Heart left ventricle (tissue), 16 donors: ENCODE results near the gene SLC51A. TPM values are rescaled to one million over a fixed set of nuclear protein-coding genes. Genes with fewer than 3 reads are reported as not detected.

Experiments
- ATAC-seq, 4 donors: fragments of 200-7000 bp; cut with Tn5 transposase; one replicate each; pipeline ENCODE4 v1.9.1; 2020 to 2022; ENCODE audit warnings: moderate library complexity in 4 of 4, mild to moderate bottlenecking in 3 of 4, moderate number of reproducible peaks in 1 of 4
- DNase-seq, 5 donors: peaks; one replicate each; pipeline ENCODE4 v3.0.0-alpha.2; 2020
- H3K27ac ChIP-seq, 12 donors: fragments of 200-600 bp; sonication (generic) in 4 of 12; one replicate each; pipeline versions ENCODE4 v1.5.0 to v1.8.0; 2016 to 2022; ENCODE audit warnings: mild to moderate bottlenecking in 2 of 12
- H3K27me3 ChIP-seq, 9 donors: fragments of 200-600 bp; sonication (generic) in 2 of 9; one replicate each; pipeline versions ENCODE4 v1.5.1 to v1.8.0; 2016 to 2022; ENCODE audit warnings: mild to moderate bottlenecking in 3 of 9
- H3K36me3 ChIP-seq, 9 donors: fragments of 200-600 bp; sonication (generic) in 2 of 9; one replicate each; pipeline versions ENCODE4 v1.5.0 to v1.8.0; 2018 to 2022; ENCODE audit warnings: mild to moderate bottlenecking in 2 of 9
- H3K4me1 ChIP-seq, 12 donors: fragments of 200-600 bp; sonication (generic) in 4 of 12; one replicate each; pipeline versions ENCODE4 v1.5.0 to v1.8.0; 2016 to 2022; ENCODE audit warnings: mild to moderate bottlenecking in 3 of 12
- H3K4me3 ChIP-seq, 12 donors: fragments of 200-600 bp; sonication (generic) in 4 of 12; one replicate each; pipeline versions ENCODE4 v1.5.0 to v1.8.0; 2017 to 2022; ENCODE audit warnings: mild to moderate bottlenecking in 9 of 12, moderate library complexity in 4 of 12
- H3K9me3 ChIP-seq, 12 donors: fragments of 200-600 bp; sonication (generic) in 4 of 12; one replicate each; pipeline versions ENCODE4 v1.5.0 to v1.8.0; 2016 to 2022; ENCODE audit warnings: mild to moderate bottlenecking in 1 of 12
- CTCF ChIP-seq, 12 donors: fragments of 200-600 bp; sonication (generic) in 4 of 12; IDR thresholded peaks; one replicate each; pipeline versions ENCODE4 v1.5.0 to v1.8.0; 2018 to 2022; ENCODE audit warnings: antibody characterized with exemption in 12 of 12, mild to moderate bottlenecking in 5 of 12
- POLR2A ChIP-seq, 2 donors: fragments of 450-650 bp; IDR thresholded peaks; one replicate each; pipeline ENCODE4 v1.6.1; 2017; ENCODE audit warnings: antibody characterized with exemption in 2 of 2, mild to moderate bottlenecking in 2 of 2, moderate library complexity in 2 of 2
- WGBS, 4 donors: extraction: QIAGEN DNeasy Blood & Tissue Kit in 2 of 4; methylation state at CpG; one replicate each; pipeline versions ENCODE4 v1.1.5 to v1.1.7; 2013 to 2018; 5-methylcytosine and 5-hydroxymethylcytosine counted together
- intact Hi-C, 10 donors: fragments of 100-400 bp; cut with DNase I; formaldehyde crosslinking; loops; one replicate each; pipeline versions ENCODE4 v1.11.1 to v1.14.2; 2022
- polyA plus RNA-seq, 2 donors: library from polyadenylated mRNA; stranded (reverse); fragments of 200-250 nt; gene quantifications; one replicate each; pipeline ENCODE4 v1.2.3, GENCODE V29; 2013
- total RNA-seq, 9 donors: library from RNA; depleted of rRNA in 2 of 9; stranded (reverse); fragments of >200 nt in 2 of 9; fragmentation: NEBNext Ultra II Directional in 3 of 9; extraction: Animal tissue kit (Norgen Biotek cat#: 25700) in 3 of 9; gene quantifications; one replicate each; pipeline versions ENCODE4 v1.1.0 to v1.2.4, GENCODE V29; 2016 to 2023
- donor health status: ischemic (EF 13 %, LVEDD 7.1; RV severe dilation, severe dysfunction).
- donor health status: healthy with polysubstance abuse.
- donor health status: DM: no; HTN: yes; CAD: no.
- donor health status: DM: no; HTN: no; CAD: no.
- donor health status: ischemic (EF 25% LVEDD 6.9; RV normal size, moderate dysfunction).
- donor health status: ischemic (EF 25% LVEDD 5.7; RV mildly dilated, moderate dysfunction).
- donor health status: healthy.
- donor health status: DM: yes; HTN: yes; CAD: no.
- donor health status: ischemic (EF 35%, LVEDD 5.7; RV mildly dilated, moderate dysfunction).
- donor health status: nonischemic (EF 11% LVEDD 7.7; RV severe dilation, severe dysfunction).
- donor health status: DM: yes; HTN: yes; CAD: no.
- donor health status: PGD.
- donor health status: ischemic (EF 29% LVEDD 5.4; RV normal size, mild dysfunction).
- donor health status: nonischemic (EF 23%, LVEDD 6.1; RV moderate dilation, normal function).

Gene SLC51A
- total and polyA plus RNA-seq, 11 donors = 0.18 to 1.9 (median 0.78) TPM; not detected in 7

GRCh38 chr3:196263819-196264218 lies 47.5 kb downstream of the SLC51A start:
- 95 to 97% (median 96%) methylated on average over 7 of the region's 7 CpGs for WGBS, 4 donors
- intact Hi-C loops = no loop called here
- Histone ChIP-seq H3K27ac (no peak overlapping the region), H3K27me3 (no peaks in the 10 kb centered on the region), H3K4me1 (peaks cover 0 to 8% (median 0%) of the 10 kb centered on the region in 12 donors), H3K9me3 (peaks cover 0 to 5% (median 0%) of the 10 kb centered on the region in 12 donors), H3K4me3 (no peak overlapping the region), H3K36me3 (peaks cover 0 to 91% (median 70%) of the 10 kb centered on the region in 9 donors)
- TF ChIP-seq POLR2A (IDR thresholded peaks at IDR 0.05) (no peak), CTCF (IDR thresholded peaks at IDR 0.05) (no peak)
- no peak for DNase-seq
- no peak for ATAC-seq

- DNase-seq (peak in 2 of 5 donors; percentile 38 to 42), ATAC-seq (peak in 2 of 4 donors; percentile 19 to 33)
- peaks cover 0 to 24% (median 5%) of the 10 kb centered on the region in 12 donors for H3K4me1 ChIP-seq
- intact Hi-C loops = no loop called here
- WGBS, 4 donors = 54 to 71% (median 65%) methylated on average over 9 of the region's 9 CpGs
- H3K36me3 ChIP-seq = peaks cover 0 to 86% (median 74%) of the 10 kb centered on the region in 9 donors
- H3K27ac ChIP-seq = peak overlapping the region in 2 of 12 donors; percentile 2 to 44
- no peak for TF ChIP-seq CTCF (IDR thresholded peaks at IDR 0.05)
- TF ChIP-seq POLR2A (IDR thresholded peaks at IDR 0.05) = no peak
- no peaks in the 10 kb centered on the region for H3K27me3 ChIP-seq
- no peak overlapping the region for H3K4me3 ChIP-seq
- H3K9me3 ChIP-seq = no peaks in the 10 kb centered on the region
Measured at GRCh38 chr3:196268284-196269163, 52.2 kb downstream of the SLC51A start.

- H3K36me3 ChIP-seq = peaks cover 0 to 75% (median 54%) of the 10 kb centered on the region in 9 donors
- H3K27ac ChIP-seq = no peak overlapping the region
- no peak for TF ChIP-seq POLR2A (IDR thresholded peaks at IDR 0.05)
- no peak for TF ChIP-seq CTCF (IDR thresholded peaks at IDR 0.05)
- no peaks in the 10 kb centered on the region for H3K9me3 ChIP-seq
- H3K4me3 ChIP-seq = no peak overlapping the region
- ATAC-seq = no peak
- H3K4me1 ChIP-seq = peaks cover 0 to 42% (median 10%) of the 10 kb centered on the region in 12 donors
- DNase-seq = no peak
- no peaks in the 10 kb centered on the region for H3K27me3 ChIP-seq
- intact Hi-C loops = loop anchor here in 2 of 10 donors (5.0 to 10.0 kb wide), 2 partner anchors 164 to 247 kb away; partner anchors contain the start of genes SMCO1 (in 1 of the 2) and UBXN7 (in 1 of the 2)
- 95 to 99% (median 95%) methylated on average over 5 of the region's 5 CpGs for WGBS, 4 donors
Measured at GRCh38 chr3:196270499-196270898, 54.2 kb downstream of the SLC51A start.

GRCh38 chr3:196272826-196273225 lies 56.5 kb downstream of the SLC51A start:
- DNase-seq = peak; percentile 14 to 81 (median 78)
- peaks cover 0 to 42% (median 10%) of the 10 kb centered on the region in 12 donors for H3K4me1 ChIP-seq
- peak overlapping the region in 9 of 12 donors; percentile 27 to 79 (median 42) for H3K27ac ChIP-seq
- H3K27me3 ChIP-seq = no peaks in the 10 kb centered on the region
- H3K4me3 ChIP-seq = no peak overlapping the region
- peaks cover 0 to 51% (median 31%) of the 10 kb centered on the region in 9 donors for H3K36me3 ChIP-seq
- no peaks in the 10 kb centered on the region for H3K9me3 ChIP-seq
- intact Hi-C loops = loop anchor here in 2 of 10 donors (5.0 to 10.0 kb wide), 2 partner anchors 162 to 244 kb away; partner anchors contain the start of genes SMCO1 (in 1 of the 2) and UBXN7 (in 1 of the 2)
- TF ChIP-seq CTCF (IDR thresholded peaks at IDR 0.05) = no peak
- no peak for TF ChIP-seq POLR2A (IDR thresholded peaks at IDR 0.05)
- peak; percentile 80 to 94 (median 92) for ATAC-seq
- 62 to 86% (median 74%) methylated on average over 14 of the region's 14 CpGs for WGBS, 4 donors
